Endothelial cell of hepatic sinusoid (primary cell): ENCODE results near the gene LAMA2.

ENCODE experiments used
- in situ Hi-C: cut with HindIII; loops from 2 replicates; pipeline ENCODE4 v1.10.0; 2017; ENCODE audit warnings: low sequenced_read_pairs

LAMA2 gene

DNA sequence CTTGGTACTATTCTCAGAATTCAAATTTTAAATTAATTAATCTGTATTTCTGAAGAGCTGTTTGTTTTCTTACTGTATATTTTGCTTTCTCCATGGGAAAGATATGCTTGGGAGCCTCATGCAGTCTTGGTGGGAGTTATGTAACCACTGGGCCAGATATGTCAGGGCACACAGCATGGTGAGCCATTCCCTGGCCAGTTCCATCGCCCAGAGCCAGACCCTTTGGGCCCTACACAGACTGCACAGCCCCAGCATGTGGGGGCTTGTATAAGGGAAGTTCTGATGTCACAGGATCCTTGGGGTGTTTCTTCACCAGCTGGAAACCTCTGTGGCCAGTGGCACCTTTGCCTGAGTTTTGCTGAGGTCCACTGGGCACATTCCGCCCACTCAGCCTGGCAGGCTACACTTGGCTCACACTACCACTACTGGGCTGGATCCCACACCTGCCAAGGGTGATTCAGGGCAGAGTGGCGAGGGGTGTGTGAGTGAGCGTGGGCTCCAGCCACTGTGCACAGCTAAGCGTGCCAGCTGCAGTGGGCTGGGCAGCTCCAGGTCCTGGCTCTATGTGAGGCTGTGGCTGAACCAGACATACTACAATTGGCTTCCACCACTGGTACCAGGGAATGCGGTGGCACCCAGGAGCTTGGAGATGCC is 533.5 kb downstream of the LAMA2 start:
- in situ Hi-C loops = no loop called here

DNA sequence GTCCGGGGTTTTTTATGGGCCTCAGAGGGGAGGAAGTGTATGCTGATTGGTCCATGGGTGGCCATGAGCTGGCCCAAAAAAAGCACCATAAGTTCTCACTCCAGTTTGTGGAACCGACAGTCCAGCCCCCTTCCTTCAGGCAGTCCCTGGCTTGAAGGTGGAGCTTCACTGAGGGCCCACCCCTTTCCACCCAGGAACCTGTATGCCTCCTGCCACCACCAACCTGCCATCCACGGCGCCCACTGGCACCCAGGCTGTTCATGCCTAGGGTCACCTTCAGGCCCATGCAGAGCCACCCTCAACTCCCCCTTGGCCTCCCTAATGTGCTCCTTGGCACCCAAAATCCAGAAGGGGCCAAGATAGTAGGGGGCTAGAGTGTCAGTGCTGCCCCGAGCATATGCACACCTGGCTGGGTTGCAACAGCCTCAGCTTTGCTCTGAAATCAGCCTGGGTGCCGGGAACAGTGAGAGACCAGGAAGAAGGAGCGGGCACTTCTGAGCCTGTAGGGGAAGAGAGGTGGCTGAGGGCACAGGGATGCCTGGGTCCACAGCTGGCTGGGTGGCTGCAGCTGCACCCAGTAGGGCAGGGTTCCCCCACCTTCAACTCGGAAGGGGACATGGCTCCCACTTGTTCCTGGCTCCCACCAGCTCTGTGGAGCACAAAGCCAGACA is 534.6 kb downstream of the LAMA2 start:
- in situ Hi-C loops = no loop called here

DNA sequence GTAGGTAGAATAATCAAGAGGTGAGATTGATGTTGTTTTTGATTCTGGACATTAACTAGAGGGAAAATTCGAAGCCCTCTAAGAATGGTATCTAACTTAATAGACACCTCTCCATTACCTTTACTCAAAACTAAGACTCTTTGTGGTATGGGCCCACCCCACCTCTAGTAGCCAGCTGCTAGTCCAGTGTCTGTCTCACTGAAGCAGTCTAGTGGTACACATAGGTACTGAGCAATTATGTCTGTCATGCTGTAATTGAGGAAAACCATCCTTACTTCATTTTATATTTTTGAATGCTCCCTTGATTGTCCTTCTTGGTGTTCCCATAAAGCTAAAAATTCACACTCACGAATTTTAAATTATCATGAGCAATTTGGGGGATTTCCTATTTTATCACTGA is 536.4 kb downstream of the LAMA2 start:
- in situ Hi-C loops = no loop called here

DNA sequence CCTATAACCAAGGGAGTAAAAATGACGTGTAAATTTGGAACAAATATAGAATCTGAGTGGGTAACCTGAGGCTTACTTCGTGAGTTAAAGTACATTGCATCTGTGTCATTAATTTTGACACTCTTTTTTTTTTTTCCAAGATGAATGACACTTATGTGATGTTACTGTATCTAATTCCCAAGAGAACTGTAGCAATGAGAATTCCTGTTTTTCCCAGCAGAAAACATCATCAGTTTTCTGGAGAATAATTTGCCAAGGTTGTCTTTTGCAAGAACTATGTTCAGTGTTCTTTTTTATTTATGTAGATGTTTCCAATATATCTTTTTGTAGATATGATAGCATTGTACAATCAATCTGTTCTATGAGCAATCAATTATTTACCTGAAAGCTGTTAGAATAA is 543.4 kb downstream of the LAMA2 start:
- in situ Hi-C loops = no loop called here

DNA sequence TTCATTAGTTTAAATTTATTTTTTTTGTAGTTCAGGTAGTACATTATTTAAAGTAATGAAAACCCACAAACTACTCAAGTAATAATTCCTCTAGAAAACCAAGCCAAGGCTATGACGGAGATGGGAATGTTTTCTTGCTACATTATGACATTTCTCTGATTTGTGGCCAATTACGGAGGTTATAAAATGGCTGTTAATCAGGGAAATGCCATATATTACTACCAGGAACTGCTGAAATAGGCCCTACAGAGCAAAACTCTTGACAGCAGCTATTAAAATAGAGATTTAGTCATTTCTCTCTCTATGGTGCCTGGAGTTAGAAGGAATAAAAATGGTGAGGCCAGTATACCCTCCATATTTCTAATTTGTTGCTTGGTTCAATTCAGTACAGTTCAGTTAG is 547.0 kb downstream of the LAMA2 start:
- in situ Hi-C loops = no loop called here

DNA sequence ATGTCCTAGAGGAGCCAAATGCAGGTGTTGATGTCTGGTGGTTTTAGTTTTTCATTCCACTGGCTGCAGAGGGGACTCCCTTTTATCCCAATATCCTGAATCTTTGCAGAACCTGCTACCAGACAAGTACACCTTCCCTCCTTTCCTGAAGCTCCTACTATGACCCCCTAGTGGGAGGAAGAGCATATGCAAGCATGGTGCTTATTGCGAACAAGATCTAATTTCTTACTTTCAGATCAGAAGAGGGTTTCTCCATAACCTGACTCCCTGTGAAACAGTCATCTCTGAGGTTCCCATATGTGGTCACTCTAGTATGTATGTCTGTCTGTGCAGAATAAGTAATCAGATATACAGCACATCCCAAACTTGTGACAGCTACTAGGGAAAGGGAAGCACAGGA is 549.8 kb downstream of the LAMA2 start:
- in situ Hi-C loops = no loop called here

DNA sequence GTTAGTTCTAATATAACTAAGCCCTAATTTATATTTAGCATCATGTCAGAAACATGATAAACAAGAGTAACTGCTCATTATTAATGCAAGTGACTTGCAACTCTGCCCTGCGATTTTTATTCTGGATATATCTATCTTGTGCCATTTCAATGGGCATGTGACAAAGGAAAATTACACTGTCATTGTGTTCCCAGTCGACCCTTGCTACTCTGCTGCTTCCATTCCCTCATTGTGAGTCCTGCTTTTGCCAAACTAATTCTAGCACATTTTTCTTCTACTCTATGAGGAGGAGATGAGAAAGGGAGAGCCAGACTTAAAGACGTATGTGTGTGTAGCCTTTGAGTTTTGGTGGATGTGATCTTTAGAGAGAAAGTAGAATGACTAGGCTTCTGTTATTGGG is 551.2 kb downstream of the LAMA2 start:
- in situ Hi-C loops = no loop called here

DNA sequence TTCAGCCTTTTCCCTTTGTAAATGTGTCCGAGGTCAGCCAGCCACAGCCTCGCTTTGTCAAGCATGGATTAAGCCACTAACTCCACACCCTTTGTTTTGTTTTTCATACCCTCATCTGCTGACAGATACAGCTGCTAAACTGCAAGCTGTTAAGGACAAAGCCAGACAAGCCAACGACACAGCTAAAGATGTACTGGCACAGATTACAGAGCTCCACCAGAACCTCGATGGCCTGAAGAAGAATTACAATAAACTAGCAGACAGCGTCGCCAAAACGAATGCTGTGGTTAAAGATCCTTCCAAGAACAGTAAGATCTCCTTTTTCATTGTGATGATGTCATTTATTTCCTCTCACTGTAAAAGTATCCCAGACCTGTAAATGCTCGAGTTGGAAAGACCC is 557.8 kb downstream of the LAMA2 start:
- in situ Hi-C loops = no loop called here

DNA sequence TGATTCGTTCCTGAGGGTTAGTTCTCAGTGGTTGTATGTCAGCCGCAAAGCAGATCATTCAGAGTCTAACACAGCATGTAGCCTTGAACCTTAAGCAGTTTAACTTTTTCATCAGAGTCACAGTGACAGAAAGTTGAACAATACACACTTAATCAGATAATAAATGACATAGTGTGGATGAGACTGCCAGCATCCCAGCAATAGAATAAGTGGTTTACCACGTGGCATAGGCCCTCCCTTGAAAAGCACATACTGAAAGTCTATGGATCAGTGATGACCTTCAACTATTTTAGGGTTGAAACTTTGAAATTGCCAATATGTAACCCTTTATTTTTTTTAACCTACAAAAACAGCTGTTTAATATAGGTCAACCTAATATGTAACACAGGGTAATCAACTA is 561.7 kb downstream of the LAMA2 start:
- in situ Hi-C loops = no loop called here

DNA sequence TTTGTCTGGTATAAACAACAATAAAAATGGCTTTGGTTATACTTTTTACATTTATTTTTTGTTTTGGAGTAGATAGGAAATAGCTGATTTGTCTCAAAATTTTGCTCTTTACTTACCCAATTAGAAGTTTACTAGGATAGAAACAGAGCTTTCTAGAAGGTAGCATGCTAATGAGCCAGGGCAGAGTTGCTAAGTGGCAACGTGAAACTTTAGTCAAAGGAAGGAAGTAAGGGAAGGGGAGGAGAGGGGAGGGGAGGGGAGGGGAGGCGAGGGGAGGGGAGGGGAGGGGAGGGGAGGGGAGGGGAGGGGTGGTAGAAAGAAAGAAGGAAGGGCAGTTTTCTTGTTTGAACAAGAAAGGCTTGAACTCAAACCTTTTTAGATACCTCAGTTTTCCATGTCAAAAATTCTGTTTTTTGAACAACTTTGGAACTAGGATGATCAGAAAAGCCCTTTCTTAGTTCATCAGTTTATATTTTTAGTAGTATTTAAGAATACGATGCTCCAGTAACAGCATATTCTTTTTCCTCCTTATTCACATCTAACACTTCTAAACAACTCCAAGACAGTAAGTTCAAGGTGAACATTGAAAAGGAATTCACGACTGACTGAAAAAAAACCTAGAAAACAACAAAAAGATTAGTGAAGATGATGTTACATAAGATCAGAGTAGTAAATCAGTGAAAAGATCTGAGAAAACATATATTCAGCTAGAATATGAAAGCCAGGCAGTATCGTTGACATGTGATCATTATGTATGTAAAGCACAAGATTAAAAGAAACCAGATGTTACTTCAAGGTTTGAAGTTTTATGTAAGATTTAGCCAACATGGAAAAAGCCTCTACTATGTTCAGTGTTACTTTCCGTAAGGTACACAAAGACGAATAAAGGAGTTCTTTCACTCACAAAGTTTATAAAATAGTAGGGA is 563.6 kb downstream of the LAMA2 start:
- in situ Hi-C loops = no loop called here

DNA sequence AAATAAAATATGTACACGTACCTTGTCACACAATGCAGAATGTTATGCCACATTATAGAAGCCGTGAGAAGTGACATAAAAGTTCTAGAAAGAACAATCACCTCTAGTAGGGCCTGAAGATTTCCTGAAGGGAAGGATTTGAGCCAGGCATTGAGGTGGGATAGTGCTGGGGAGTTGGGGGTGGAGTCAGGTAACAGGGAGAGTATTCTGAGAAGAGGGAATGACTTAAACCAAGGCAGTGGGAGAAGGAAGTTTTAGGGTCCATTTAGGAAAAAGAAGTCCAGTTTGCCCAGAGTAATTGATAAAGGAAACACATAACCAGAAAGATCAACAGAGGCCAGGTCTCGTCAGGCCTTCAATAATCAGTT is 564.2 kb downstream of the LAMA2 start:
- in situ Hi-C loops = no loop called here

DNA sequence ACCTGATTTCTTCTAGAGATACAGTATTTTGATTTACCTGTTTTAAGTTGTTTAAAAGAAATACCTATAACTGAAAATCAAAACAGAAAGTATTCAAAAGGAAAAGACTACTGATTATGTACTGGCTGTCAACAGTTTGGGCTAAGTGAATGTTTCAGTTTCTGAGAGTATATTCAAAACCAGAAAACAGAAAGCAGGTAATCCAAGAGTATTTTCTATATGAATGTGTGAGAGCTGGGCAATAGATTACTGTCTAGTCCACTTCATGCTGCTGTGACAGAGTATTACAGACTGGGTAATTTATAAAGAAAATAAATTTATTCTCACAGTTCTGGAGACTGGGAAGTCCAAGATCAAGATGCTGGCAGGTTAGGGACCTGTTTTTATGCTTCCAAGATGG is 566.0 kb downstream of the LAMA2 start:
- in situ Hi-C loops = no loop called here

DNA sequence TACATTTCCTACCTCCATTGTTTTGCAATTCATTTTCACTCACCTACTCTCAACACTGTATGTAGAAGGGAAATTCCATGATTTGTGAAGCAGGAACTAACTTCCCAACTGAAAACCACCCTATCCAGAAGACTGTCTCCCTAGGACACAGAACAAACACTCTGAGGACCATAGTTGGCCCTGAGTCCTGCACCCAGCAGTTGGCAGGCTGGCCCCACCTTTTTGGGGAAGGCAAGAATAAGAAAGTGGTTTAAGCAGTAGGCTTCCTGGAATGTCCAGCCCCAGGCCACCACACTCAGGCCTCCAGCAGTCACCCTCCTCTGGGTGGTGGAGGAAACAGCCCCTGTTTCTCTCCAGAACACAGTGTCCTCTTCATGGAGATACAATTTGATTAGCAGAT is 568.2 kb downstream of the LAMA2 start:
- in situ Hi-C loops = no loop called here

DNA sequence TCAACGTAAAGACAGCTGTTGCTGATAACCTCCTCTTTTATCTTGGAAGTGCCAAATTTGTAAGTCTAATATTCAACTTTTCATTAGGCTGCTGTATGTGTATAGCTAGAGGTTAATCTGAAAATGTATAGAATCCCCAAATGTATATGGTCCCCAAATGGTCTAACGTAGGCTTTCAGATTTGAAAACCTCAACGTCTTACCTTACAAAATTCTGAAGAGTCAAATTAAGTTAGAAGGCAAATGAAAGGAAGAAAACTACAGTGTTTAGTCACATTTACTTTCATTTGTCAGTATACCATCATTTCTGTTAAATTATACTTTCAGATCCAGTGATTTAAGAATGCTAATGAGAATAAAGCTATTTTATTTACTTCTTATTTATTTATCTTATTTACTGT is 570.1 kb downstream of the LAMA2 start:
- in situ Hi-C loops = no loop called here

DNA sequence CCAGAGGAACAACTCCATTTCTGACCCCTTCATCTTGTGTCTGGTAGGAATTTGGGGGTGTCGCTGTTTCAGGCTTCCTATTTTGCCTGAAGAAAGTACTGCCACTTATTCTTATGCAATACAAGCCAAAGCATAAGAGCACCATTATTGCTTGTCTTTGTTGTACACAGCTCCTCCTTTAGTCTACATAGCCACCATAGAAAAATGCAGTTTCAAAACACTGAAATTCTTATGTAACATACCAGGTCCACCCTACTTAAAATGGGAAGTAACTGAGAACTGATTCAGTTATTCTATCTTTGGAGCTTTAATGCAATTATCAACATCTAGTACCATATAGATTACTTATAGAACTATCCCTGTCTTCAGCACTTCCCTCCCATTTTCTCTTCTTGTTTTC is 571.5 kb downstream of the LAMA2 start:
- in situ Hi-C loops = no loop called here

DNA sequence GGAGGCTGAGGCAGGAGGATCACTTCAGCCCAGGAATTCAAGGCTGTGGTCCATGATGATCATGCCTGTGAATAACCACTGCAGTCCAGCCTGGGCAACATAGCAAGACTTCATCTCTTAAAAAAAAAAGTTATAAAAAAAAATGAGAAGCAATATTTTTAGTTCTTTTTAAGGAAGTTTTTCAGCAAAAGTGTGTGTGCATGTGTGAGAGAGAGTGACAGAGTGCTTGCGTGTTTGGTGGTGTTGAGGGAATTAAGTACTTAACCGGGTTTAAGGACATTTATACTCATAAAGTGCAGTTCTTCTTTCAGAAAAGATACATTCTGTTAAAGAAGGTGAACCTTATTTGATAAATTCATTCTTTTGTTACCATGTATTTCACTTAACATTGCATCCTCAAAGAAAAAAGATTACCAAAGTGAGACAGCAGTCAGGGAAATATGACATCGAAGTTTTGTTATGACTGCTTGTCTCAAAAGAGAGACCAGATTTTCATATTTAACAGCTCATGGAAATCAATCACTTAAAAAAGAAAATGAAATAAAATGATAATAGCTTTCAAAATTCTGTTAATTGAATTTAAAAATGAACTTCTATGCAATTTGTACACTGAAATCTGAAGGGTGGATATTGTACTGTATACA is 572.3 kb downstream of the LAMA2 start:
- in situ Hi-C loops = no loop called here

DNA sequence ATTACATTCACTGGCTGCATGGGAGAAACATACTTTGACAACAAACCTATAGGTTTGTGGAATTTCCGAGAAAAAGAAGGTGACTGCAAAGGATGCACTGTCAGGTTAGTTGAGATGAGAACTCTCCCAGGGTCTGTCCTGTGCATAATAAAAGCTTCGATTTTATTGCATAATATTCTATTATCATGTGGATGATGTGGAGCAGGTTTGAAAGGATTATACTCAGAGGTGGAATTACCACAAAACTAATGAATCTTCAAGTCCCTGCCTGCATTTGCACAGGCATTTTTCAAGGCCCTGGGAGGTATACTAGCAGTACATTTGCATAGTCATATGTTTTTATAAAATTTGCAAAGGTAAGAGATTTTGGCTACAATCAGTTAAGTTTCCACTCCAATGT is 577.3 kb downstream of the LAMA2 start:
- in situ Hi-C loops = no loop called here

DNA sequence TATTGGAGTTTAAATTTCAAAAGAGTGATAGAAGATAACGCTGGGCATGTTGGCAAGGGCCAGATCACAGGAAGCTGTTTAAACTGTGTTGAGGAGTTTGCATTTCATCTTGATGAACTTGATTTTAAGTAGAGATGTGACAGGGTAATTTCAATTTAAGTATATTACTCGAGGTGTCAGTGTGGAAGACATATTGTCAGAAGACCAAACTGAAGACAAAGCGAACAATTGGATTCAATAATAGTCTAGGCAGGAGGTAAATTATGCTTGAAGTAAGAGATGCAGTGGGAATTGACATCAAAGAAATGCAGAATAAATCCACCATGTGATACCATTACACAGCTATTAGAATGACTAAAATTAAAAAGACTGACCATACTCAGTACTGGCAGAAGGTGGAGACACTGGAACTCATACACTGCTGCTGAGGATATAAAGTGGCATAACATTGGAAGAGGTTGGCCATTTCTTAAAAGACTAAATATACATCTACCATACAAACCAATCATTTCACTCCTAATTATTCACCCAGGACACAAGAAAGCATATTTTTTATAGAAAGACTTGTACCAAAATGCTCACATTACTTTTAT is 586.2 kb downstream of the LAMA2 start:
- in situ Hi-C loops = no loop called here

DNA sequence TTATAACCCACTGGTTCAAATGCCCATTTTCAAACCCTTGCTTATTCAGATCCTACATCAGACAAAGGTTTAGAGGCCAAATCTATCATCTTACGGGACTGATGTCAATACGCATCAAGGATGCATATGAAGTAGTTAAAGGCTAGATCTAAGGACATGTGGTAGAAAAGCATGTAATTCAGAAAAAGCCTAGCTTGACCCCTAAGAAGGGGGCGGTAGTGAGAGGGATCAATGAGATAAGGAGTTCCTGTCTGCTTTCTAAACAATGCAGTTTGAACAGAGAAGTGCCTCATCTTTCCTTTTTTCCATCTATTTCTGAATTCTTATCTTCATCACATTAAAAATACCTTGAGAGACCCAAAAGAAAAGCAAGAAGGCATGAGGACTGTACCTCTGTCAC is 589.3 kb downstream of the LAMA2 start:
- in situ Hi-C loops = no loop called here

DNA sequence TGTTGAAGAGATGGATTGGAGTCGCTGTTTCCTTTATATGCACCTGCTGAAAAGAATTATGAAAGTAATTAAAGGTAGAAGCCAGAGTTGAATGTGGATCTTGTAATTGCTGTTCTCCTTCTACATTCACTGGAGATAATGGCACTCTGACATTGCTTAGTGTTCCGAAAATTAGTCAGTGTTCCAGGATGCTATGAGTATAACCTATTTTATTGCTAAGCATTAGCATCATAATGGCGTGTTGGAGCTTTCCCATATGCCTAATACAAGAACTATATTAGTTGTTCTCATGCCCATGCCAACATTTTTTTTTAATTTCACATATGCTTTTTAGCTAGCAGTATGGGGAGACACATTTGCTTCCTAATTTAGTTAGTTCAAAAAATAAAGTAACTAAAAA is 590.6 kb downstream of the LAMA2 start:
- in situ Hi-C loops = no loop called here
